Kidney (tissue), 14 donors: ENCODE data around the gene DPP9. TPM values are rescaled to one million over a fixed set of nuclear protein-coding genes. Genes with fewer than 3 reads are reported as not detected.

Source experiments
- DNase-seq, 5 donors: peaks; one replicate each; pipeline ENCODE4 v3.0.0-alpha.2; 2013 to 2020
- FAIRE-seq: peaks from 2 replicates; lab custom pipeline; 2012; peaks lifted over from hg19 to GRCh38; lab: Jason Lieb, UNC
- H3K27ac ChIP-seq, 2 donors: one replicate each; pipeline ENCODE4 v1.7.0; 2013; ENCODE audit warnings: low read depth in 2 of 2, low read length in 2 of 2, inconsistent platforms in 1 of 2
- H3K27me3 ChIP-seq: one replicate; pipeline ENCODE4 v1.7.1; 2013; ENCODE audit warnings: low read length, inconsistent platforms; ENCODE audit not compliant: control insufficient read depth, insufficient read depth
- H3K36me3 ChIP-seq, 3 donors: one replicate each; pipeline versions ENCODE4 v1.7.0 to v1.7.1; 2013; ENCODE audit warnings: low read length in 3 of 3, control low read depth in 1 of 3, inconsistent platforms in 1 of 3; ENCODE audit not compliant: insufficient read depth in 3 of 3, control insufficient read depth in 2 of 3
- H3K4me1 ChIP-seq, 3 donors: one replicate each; pipeline versions ENCODE4 v1.7.0 to v1.7.1; 2013; ENCODE audit warnings: low read length in 3 of 3, inconsistent platforms in 1 of 3, low read depth in 1 of 3; ENCODE audit not compliant: control insufficient read depth in 2 of 3, insufficient read depth in 2 of 3
- H3K4me3 ChIP-seq, 3 donors: one replicate each; pipeline versions ENCODE4 v1.7.0 to v1.8.1; 2013; ENCODE audit warnings: low read length in 3 of 3, control low read depth in 1 of 3, inconsistent platforms in 1 of 3
- H3K9ac ChIP-seq, 3 donors: one replicate each; pipeline versions ENCODE4 v1.7.0 to v1.7.1; 2013; ENCODE audit warnings: low read length in 3 of 3, control low read depth in 1 of 3, inconsistent platforms in 1 of 3
- H3K9me3 ChIP-seq, 3 donors: one replicate each; pipeline versions ENCODE4 v1.7.0 to v1.7.1; 2013; ENCODE audit warnings: low read length in 3 of 3, control low read depth in 1 of 3, inconsistent platforms in 1 of 3; ENCODE audit not compliant: control insufficient read depth in 2 of 3, insufficient read depth in 1 of 3
- CTCF ChIP-seq: IDR thresholded peaks from 3 replicates; pipeline ENCODE4 v1.5.1; 2012; ENCODE audit warnings: mild to moderate bottlenecking, moderate library complexity, borderline replicate concordance; ENCODE audit not compliant: insufficient read depth; ENCODE audit errors: extremely low read depth
- intact Hi-C: fragments of 100-400 bp; cut with DNase I; formaldehyde crosslinking; loops from one replicate; pipeline ENCODE4 v1.11.1; 2022
- polyA plus RNA-seq: library from polyadenylated mRNA; stranded (reverse); fragments of 350-450 nt; fragmentation: Illumina TruSeq; extraction: RNeasy Lipid Tissue Mini Kit (QIAGEN cat#74804); gene quantifications from one replicate; pipeline ENCODE4 v1.2.3, GENCODE V29; 2014; ENCODE audit warnings: low read depth, low replicate concordance; ENCODE audit not compliant: insufficient read depth
- total RNA-seq: library from RNA; stranded (reverse); fragmentation: NEBNext Ultra II Directional; extraction: Animal tissue kit (Norgen Biotek cat#: 25700); gene quantifications from one replicate; pipeline ENCODE4 v1.2.1, GENCODE V29; 2021
- donor health status: control.
- donor health status: control.
- donor health status: control.
- donor health status: control.
- donor health status: control.
- donor health status: DM: yes; HTN: yes; CAD: no.
- donor health status: Normal renal cell carcinoma (clear cell type).

The DPP9 gene
- total and polyA plus RNA-seq, 2 donors from 2014 or later = 14.0 to 61.9 TPM

- H3K9ac ChIP-seq = no peak overlapping the region
- H3K27ac ChIP-seq = no peak overlapping the region
- no peak overlapping the region for H3K4me3 ChIP-seq
- intact Hi-C loops = no loop called here
- no peak for TF ChIP-seq CTCF
- H3K4me1 ChIP-seq = peaks cover 0 to 3% (median 0%) of the 10 kb centered on the region in 3 donors
- no peak for FAIRE-seq
- peaks cover 0 to 34% (median 9%) of the 10 kb centered on the region in 3 donors for H3K36me3 ChIP-seq
- peak in 1 of 5 donors; percentile 94 for DNase-seq
- no peaks in the 10 kb centered on the region for H3K9me3 ChIP-seq
- no peaks in the 10 kb centered on the region for H3K27me3 ChIP-seq
Observed at GRCh38 chr19:4713384-4713951, 10.2 kb downstream of the DPP9 start.

- H3K9me3 ChIP-seq = no peaks in the 10 kb centered on the region
- H3K27me3 ChIP-seq = no peaks in the 10 kb centered on the region
- no peak overlapping the region for H3K9ac ChIP-seq
- no peak overlapping the region for H3K27ac ChIP-seq
- peaks cover 0 to 3% (median 0%) of the 10 kb centered on the region in 3 donors for H3K4me1 ChIP-seq
- no peak for DNase-seq
- H3K36me3 ChIP-seq = peaks cover 0 to 28% (median 9%) of the 10 kb centered on the region in 3 donors
- FAIRE-seq = no peak
- no peak overlapping the region for H3K4me3 ChIP-seq
- TF ChIP-seq CTCF = no peak
- intact Hi-C loops = no loop called here
Observed at GRCh38 chr19:4712771-4713170, 10.9 kb downstream of the DPP9 start.

GRCh38 chr19:4711211-4711610, 12.4 kb downstream of the DPP9 start:
- no peak for TF ChIP-seq CTCF
- Histone ChIP-seq H3K4me1 (peaks cover 0 to 3% (median 0%) of the 10 kb centered on the region in 3 donors), H3K9ac (no peak overlapping the region), H3K36me3 (peaks cover 0 to 25% (median 4%) of the 10 kb centered on the region in 3 donors), H3K4me3 (no peak overlapping the region), H3K9me3 (no peaks in the 10 kb centered on the region), H3K27me3 (no peaks in the 10 kb centered on the region), H3K27ac (no peak overlapping the region)
- DNase-seq (no peak), FAIRE-seq (no peak)
- intact Hi-C loops = no loop called here

GRCh38 chr19:4710281-4710600, 13.4 kb downstream of the DPP9 start:
- intact Hi-C loops = no loop called here
- DNase-seq (no peak), FAIRE-seq (no peak)
- TF ChIP-seq CTCF = no peak
- Histone ChIP-seq H3K9me3 (no peaks in the 10 kb centered on the region), H3K27me3 (no peaks in the 10 kb centered on the region), H3K4me1 (peaks cover 0 to 3% (median 0%) of the 10 kb centered on the region in 3 donors), H3K27ac (peak overlapping the region in 1 of 2 donors; percentile 51), H3K36me3 (peaks cover 0 to 22% (median 4%) of the 10 kb centered on the region in 3 donors), H3K4me3 (no peak overlapping the region), H3K9ac (no peak overlapping the region)
